AG09319 (cell line): ENCODE measurements around the gene GLP1R.

Source experiments
- DNase-seq: peaks from one replicate; pipeline ENCODE4 v3.0.0-alpha.2; 2010; ENCODE audit warnings: low read depth; ENCODE audit errors: extremely low read depth
- CTCF ChIP-seq: IDR thresholded peaks from 2 replicates; pipeline ENCODE4 v1.5.1; 2011; ENCODE audit warnings: low read depth, mild to moderate bottlenecking, inconsistent platforms, low read length, moderate library complexity

GLP1R gene

GRCh38 chr6:39053016-39053624 is 4.5 kb downstream of the GLP1R start:
- DNase-seq, result no peak
- TF ChIP-seq CTCF, result no peak

GRCh38 chr6:39053854-39054576 is 5.4 kb downstream of the GLP1R start:
- no peak for DNase-seq
- no peak for TF ChIP-seq CTCF

- DNase-seq, result no peak
- no peak for TF ChIP-seq CTCF
These were observed 6.1 kb downstream of the GLP1R start for GRCh38 chr6:39054577-39055142.

- no peak for TF ChIP-seq CTCF
- DNase-seq, result no peak
These were observed 7.1 kb downstream of the GLP1R start for GRCh38 chr6:39055661-39056060.

- DNase-seq, result no peak
- no peak for TF ChIP-seq CTCF
These were observed 7.6 kb downstream of the GLP1R start for GRCh38 chr6:39056191-39056590.

GRCh38 chr6:39056681-39057080 is 8.1 kb downstream of the GLP1R start:
- TF ChIP-seq CTCF, result no peak
- no peak for DNase-seq
